ENCODE data around the gene WIPF1.

The WIPF1 gene

GRCh38 chr2:174566871-174567270, 30.7 kb downstream of the WIPF1 start:
- POLR2A ChIA-PET = no interaction called here
- TF ChIP-seq ZNF530 (tag by site-specific recombination; IDR thresholded peaks at IDR 0.05; ENCODE audit: low read depth) (no peak), ZNF626 (tag by site-specific recombination; IDR thresholded peaks at IDR 0.05) (no peak), ZNF677 (tag by site-specific recombination; IDR thresholded peaks at IDR 0.05) (no peak)
- CTCF ChIA-PET = interaction anchor here (1.9 kb wide), 1 partner anchor 12 kb away, joined by 4 read pairs; no protein-coding TSS in a partner anchor
- no peaks in the 10 kb centered on the region for H3K9me3 ChIP-seq (ENCODE audit: control insufficient read depth, insufficient read depth, low read depth, low read length)
- peaks cover 0 to 21% of the 10 kb centered on the region in 2 experiments; a peak in 1 of 3 replicates for H3K36me3 ChIP-seq (ENCODE audit: control insufficient read depth in 2 of 2, insufficient read depth in 1 of 2, low read length in 2 of 2)
- no peaks in the 10 kb centered on the region for H3K4me1 ChIP-seq (ENCODE audit: control insufficient read depth, insufficient read depth, low read length)
- H3K4me3 ChIP-seq (ENCODE audit: low read depth, low read length) = no peak overlapping the region
- H3K27ac ChIP-seq (ENCODE audit: extremely low read depth, low read depth, low read length) = no peak overlapping the region

GRCh38 chr2:174563530-174564282, 33.9 kb downstream of the WIPF1 start:
- Histone ChIP-seq H3K36me3 (ENCODE audit: control insufficient read depth in 2 of 2, insufficient read depth in 1 of 2, low read length in 2 of 2) (peaks cover 0 to 13% of the 10 kb centered on the region in 2 experiments; a peak in 1 of 3 replicates), H3K4me3 (ENCODE audit: low read depth, low read length) (no peak overlapping the region), H3K27ac (ENCODE audit: extremely low read depth, low read depth, low read length) (no peak overlapping the region), H3K9me3 (ENCODE audit: control insufficient read depth, insufficient read depth, low read depth, low read length) (no peaks in the 10 kb centered on the region), H3K4me1 (ENCODE audit: control insufficient read depth, insufficient read depth, low read length) (no peaks in the 10 kb centered on the region)
- TF ChIP-seq ZNF23 (tag by site-specific recombination; IDR thresholded peaks at IDR 0.05; ENCODE audit: borderline replicate concordance) = no peak
- no peak for TF ChIP-seq ZNF658 (tag by site-specific recombination; IDR thresholded peaks at IDR 0.05)
- TF ChIP-seq ZNF140 (tag by site-specific recombination; IDR thresholded peaks at IDR 0.05) = no peak
- TF ChIP-seq PRDM1 (tag by site-specific recombination; IDR thresholded peaks at IDR 0.05) = no peak
- TF ChIP-seq ZNF530 (tag by site-specific recombination; IDR thresholded peaks at IDR 0.05; ENCODE audit: low read depth) = no peak
- no peak for TF ChIP-seq ZBTB1 (tag by site-specific recombination; IDR thresholded peaks at IDR 0.05)
- TF ChIP-seq ZNF629 (tag by site-specific recombination; IDR thresholded peaks at IDR 0.05) = no peak
- no peak for TF ChIP-seq ZSCAN4 (tag by site-specific recombination; IDR thresholded peaks at IDR 0.05)
- TF ChIP-seq SCRT2 (tag by site-specific recombination; IDR thresholded peaks at IDR 0.05) = no peak
- TF ChIP-seq PBX3 (CRISPR knock-in tag; IDR thresholded peaks at IDR 0.05) = no peak
- TF ChIP-seq ZNF423 (tag by site-specific recombination; IDR thresholded peaks at IDR 0.05) = no peak
- no peak for TF ChIP-seq ZNF624 (tag by site-specific recombination; IDR thresholded peaks at IDR 0.05)
- no peak for TF ChIP-seq TRIM28 (IDR thresholded peaks at IDR 0.05; ENCODE audit: borderline replicate concordance, low read length)
- no peak for TF ChIP-seq MEIS1 (CRISPR knock-in tag; IDR thresholded peaks at IDR 0.05; ENCODE audit: borderline replicate concordance)
- TF ChIP-seq HOXC10 (CRISPR knock-in tag; IDR thresholded peaks at IDR 0.05) = no peak
- TF ChIP-seq ZBTB44 (tag by site-specific recombination; IDR thresholded peaks at IDR 0.05) = no peak
- no peak for TF ChIP-seq ZNF18 (tag by site-specific recombination; IDR thresholded peaks at IDR 0.05)
- TF ChIP-seq YY1 (tag by site-specific recombination; IDR thresholded peaks at IDR 0.05) = no peak
- POLR2A ChIA-PET = no interaction called here
- CTCF ChIA-PET = interaction anchor here (1.2 kb wide), 1 partner anchor 17 kb away, joined by 3 read pairs; no protein-coding TSS in a partner anchor
